Measurements from ENCODE around the gene MAT1A.
"Not testable (repeated sequence)": the region's sequence is repeated elsewhere in the genome, so short reads cannot be mapped to it uniquely, and the experiment has no call there.

The MAT1A gene

DNA sequence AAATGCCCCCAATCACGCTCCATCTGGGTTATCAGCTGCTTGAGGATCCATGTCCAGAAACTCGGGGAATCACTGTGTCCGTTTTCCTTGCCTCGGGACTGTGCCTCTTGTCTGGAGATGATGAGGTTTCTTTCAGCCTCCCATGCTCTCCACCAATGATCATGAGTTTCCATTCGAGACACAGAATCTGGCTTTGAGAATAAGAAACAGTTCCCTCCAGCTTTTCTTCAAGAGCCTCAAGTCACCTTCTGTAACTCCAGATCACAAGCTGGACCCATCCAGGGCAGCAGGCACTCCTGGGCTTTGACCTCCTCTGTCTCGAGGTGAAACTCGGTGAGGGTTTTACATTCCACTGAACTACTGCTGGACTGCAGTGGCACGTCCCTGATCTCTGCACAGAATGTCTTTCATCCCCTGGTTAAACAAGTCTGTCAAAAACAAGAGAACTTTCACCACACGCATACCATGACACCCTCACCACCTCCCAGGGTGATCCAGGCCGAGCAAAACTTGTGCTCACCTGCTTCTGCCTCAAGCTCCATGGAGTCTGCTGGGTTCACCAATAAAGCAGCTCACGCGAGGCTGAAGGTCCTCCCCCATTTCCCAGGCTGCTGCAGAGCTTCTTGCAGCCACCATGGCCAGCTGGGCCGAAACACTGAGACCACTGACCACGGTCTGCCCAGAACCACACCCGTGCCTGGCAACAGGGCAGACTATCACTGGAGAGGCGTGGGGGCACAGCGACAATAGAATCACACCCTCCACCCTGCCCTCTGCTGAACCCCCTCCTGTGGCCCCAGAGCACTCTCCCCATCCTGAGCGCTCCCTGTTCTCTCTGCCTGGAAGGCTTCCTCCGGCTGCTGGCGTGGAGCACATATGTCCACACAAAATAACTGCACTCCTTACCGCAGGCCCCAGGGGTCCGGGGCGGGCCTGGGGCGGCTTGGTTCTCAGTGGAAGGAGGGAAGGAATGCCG is 25.1 kb downstream of the MAT1A start:
- DNase-seq, result no peak

DNA sequence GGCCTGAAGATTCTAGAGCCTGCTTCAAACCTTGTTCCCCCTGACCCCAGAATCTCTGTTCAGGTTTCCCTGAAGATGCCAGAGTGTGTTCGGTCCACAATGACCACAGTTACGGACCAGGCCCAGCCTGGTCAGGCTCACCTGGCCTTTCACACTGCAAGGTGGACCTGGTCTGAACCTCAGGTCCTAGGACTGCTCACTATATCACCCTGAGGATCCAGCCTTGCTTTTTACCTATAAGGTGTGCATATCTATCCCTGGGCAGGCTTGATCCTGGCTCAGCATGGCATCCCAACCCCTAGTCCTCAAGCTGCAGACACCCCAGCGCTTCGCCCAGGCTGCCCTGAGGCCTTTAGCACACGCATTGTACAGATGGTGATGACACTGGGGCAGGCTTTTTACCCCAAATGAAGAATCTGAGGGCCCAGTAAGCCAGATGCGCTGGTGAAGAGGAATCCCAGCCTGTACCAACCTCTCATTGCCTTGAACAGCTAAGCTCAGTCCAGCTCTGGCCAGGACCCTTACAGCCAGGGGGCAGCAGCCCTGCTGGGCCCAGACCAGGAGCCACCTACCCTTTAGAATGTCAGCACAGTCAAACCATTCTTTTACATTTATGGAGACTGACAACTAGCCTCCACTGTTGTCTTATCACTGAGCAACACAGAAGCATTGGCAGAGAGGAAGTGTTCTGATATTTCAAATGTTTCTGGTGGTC is 28.0 kb downstream of the MAT1A start:
- no peak for DNase-seq

DNA sequence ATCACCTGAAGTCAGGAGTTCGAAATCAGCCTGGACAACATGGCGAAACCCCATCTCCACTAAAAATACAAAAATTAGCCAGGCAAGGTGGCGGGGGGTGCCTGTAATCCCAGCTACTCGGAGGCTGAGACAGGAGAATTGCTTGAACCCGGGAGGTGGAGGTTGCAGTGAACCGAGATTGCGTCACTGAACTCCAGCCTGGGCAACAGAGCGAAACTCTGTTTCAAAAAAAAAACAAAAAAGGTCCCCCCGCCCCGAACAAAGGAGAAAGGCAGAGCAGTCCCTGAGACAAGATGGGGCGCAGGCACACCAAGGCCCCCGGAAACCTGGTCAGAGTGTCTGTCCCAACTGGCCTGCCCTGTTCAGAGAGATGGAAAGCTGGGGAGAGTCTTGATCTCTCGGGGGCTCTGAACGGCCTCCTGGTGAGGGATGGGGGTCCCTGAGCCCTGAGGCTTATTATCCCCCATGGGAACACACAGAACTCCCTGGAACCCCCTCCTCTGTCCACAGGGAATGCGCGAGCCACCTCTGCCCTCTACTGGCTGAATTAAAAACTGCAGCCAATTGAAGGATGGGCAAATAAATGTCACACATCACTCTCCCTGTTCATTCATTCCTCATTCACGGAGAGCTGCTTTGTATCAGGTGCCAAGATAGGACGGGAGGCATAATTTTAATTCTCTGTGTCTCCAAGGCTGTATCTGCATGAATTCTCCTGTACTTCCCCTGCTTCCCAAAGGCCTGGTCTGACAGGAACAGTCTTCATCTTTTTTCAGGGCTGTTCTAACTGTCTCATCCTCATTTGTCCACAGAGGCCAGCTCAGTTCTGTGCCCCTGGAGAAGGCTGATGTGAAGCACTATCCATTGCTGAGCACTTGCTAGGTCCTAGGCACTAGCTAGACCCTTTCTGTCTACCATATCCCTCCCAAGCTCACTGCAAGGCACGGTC is 28.9 kb downstream of the MAT1A start:
- DNase-seq, result peak; percentile 16 to 68

DNA sequence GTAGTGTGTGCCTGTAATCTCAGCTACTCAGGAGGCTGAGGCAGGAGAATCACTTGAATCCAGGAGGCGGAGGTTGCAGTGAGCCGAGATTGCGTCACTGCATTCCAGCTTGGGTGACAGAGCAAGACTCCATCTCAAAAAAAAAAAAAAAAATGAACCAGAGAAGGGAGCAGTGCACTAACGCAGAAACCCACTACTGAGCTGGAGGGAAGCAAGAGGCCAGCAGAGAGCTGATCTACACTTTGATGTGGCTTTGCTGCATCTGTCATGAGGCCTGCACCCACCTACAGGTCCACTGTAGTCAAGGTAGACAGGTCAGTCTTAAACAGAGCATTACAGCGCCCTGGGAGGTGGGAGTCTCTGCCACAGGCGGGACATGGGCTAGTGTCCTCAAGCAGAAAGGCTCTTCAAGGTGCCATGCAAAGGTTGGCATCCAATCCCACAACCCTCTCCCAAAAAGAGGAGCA is 30.0 kb downstream of the MAT1A start:
- DNase-seq, result no peak

DNA sequence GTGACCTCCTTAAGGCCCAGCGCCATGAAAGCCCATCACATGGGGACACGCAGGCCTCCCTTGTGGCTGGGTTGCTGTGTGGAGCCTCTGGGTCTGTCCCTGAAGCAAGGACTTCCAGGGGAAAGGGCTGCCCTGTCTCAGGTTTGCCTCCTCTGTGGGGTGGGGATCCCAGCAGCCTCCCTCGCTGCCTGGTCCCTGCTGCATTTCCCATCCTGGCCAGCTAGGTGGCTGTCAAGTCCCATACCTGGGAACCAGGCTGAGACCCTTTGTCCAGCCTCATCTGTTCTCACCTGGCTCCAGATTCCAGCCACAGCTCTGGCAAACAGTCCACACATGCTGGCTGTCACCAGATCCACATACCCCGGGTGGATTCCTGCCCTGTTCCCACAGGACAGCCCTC is 32.7 kb downstream of the MAT1A start:
- peak; percentile 7 to 13 for DNase-seq

DNA sequence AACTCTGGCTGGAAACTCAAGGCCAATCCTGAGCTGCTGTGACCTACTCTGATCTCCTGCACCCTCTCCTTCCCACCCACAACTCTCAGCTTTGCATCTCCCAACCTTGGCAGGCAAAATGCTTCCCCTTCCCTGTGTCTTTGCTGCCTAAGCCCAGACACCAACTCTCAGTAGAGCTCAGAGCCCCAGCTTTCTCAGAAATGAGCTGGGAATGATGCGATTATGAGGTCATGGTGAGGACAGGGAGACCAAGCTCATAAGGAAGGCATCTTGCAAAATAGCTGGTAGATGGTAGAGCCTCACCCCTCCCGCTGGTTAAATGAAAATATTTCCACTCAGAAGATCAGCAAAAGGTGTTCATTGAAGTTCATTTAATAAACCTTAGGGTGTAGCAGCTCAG is 34.7 kb downstream of the MAT1A start:
- not testable (repeated sequence) for DNase-seq

DNA sequence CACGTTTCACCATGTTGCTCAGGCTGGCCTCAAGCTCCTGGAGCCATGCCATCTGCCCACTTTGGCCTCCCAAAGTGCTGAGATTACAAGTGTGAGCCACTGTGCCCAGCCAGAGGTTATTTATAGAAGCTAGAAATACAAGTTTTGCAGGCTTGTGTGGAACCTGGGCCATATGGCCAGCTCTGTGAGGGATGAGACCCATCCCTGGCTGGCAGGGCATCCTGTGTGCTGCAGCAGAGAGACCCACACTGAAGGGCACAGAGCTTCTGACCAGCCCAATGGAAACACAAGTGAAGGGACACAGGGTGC is 35.5 kb downstream of the MAT1A start:
- DNase-seq, result not testable (repeated sequence)

DNA sequence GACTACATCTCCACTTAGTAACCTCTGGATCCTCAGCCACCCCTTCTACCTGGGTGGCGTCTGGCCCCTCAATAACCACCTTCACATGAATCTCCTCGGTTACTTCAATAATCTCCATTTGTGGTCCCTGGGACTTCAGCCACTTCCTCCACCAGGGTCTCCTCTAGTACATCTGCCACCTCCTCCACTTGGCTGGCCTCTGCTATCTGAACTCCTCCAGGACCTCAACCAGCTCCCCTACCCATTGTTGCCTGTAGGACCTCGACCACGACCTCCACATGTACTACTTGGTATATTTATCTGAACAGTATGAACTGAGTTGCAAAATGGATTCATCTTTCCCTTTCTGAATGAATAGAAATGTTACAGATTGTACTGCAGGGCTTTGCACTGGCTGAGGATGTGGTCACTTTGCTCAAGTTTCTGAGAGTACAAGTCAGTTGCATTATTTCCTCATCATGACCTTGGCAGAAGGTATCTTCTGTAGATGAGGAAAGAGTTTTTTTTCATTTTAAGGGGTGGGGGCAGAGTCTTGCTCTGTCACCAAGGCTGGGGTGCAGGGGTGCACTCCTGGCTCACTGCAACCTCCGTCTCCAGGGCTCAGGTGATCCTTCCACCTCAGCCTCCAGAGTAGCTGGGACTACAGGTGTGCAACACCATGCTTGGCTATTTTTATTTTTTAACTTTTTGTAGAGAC is 36.0 kb downstream of the MAT1A start:
- DNase-seq, result peak; percentile 25 to 41

DNA sequence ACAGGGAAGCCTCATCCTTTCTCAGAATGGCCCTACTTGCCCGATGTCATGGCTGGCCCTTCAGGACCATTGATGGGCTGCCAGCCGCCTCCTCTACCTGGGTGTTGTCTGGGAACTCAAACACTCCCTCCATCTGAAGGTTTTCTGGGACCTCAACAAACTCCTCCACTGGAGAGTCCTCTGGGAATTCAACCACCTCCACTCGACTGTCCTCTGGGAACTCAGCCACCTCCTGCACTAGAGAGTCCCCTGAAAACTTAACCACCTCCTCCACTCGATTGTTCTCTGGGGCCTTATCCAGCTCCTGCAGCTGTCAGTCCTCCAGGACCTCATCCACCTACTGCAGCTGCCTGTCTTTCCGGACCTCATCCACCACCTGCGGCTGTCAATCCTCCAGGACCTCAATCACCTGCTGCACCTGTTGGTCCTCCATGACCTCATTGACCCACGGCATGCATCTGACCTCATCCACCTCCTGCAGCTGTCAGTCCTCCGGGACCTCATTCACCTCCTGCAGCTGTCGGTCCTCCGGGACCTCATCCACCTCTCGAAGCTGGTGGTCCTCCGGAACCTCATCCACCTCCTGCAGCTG is 37.1 kb downstream of the MAT1A start:
- no peak for DNase-seq

DNA sequence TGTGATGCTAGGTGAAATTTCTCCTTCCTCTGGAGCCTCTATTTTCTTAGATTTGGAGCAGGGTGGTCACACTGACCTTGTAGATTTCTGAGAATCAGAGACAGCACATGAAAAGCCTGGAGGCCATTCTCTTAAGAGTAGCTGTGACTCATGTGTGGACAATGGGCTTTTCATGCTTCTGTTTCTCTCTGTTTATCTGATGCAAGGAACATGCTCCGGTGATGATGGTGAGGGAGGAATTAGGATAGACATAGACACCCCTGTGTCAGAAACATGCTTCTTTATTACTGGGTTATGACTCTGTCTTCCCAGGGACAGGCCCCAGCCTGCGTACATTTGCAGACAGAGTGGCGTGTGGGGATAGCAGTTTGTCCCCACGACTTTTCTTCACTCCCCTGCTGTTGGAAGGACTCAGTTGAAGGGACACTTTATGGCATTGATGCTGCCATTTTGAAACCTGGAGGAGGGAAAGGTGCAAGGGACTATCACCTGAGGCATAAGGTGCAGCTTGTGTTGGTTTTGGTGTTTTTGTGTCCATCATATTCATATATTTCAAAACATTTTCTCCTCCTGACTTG is 37.7 kb downstream of the MAT1A start:
- DNase-seq, result not testable (repeated sequence)

DNA sequence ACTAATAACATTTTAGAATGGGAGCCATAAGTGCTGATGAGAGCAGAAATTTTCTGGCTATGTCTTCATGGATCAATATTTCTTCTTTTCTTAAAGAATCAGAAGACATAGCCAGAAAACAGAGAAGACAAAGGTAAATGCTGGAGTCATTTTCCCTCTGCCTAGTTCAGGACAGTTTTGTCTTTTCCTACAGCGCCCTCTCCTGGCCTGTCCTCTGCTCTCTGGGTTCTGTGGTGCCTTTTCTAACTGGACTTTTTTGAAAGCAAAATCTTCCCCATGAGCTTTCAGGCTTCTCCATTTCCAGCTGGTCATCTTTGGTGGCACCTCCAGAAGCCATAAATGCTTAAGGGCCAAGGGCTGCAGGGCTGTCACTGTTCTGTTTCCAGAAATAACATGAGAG is 39.1 kb downstream of the MAT1A start:
- DNase-seq, result not testable (repeated sequence)

DNA sequence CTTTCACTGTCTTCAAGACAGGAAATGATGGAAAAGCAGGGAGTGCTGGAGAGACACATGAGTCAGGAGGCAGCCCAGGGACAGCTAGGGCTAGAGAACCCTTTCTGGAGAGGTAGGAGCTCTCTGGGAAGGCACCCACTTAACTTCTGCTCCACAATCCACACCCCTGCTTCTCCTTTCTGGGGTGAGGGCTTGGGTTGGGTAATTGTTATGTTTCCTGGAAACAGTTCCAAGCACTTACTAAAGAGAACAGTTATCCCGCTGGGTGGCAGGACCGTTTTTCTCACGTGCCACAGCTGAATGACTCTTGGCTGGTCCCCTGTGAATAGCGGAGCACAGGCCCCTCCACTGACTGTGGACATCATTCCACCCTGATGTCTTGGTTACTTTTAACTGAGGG is 39.6 kb downstream of the MAT1A start:
- peak in 1 of 2 experiments; percentile 9 for DNase-seq

DNA sequence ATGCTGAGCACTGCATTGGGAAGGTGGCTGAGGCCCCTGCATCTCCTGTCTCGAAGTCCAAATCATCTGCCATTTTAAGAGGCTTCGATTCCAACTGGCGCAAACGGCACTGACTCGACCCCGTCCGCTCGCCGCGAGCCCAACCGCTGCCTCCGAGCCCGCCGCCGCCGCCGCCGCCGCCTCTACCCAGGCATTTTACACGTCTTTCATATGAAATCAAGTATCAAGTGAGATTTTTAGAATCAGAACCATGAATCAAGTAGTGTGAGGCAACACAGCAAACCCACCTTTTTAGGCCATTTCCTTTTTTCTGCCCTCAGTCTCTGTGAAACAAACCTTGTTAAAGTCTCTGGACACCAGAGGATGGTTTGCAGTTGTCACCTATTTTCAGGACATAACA is 41.8 kb downstream of the MAT1A start:
- DNase-seq, result not testable (repeated sequence)

DNA sequence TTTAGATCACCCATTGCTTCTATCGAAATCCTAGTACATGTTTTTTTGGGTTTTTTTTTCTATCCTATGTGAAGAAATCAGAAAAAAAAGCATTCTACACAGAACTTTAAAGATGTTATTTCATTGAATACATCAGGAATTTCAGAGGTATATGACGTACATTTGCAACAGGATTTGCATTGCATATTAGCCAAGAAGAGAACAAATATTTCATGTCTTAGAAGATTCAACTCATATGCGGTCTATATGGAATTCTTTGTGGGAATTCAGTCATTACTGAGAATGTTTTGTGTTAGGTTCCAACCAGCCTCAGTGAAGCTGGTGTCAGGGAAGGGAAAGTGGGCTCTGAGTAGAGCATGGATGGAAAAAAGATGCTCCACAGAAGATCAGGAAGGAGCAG is 45.1 kb downstream of the MAT1A start:
- DNase-seq, result not testable (repeated sequence)

DNA sequence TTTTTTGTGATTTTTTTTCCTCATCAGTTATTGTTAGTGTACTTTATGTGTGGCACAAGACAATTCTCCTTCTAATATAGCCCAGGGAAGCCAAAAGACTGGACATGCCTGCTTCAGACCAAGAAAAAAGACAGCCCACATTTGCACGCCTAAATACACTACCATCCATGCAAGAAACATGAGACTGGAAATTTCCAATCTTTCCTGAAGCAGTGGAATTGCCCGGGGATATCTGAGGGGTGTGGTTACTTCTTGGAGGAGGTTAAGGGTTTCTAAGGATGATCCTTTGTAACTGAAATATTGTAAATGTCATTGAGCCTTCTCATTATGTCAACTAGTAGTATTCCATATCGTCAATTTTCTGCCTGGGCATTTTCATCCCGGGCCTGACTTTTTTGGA is 47.1 kb downstream of the MAT1A start:
- not testable (repeated sequence) for DNase-seq

DNA sequence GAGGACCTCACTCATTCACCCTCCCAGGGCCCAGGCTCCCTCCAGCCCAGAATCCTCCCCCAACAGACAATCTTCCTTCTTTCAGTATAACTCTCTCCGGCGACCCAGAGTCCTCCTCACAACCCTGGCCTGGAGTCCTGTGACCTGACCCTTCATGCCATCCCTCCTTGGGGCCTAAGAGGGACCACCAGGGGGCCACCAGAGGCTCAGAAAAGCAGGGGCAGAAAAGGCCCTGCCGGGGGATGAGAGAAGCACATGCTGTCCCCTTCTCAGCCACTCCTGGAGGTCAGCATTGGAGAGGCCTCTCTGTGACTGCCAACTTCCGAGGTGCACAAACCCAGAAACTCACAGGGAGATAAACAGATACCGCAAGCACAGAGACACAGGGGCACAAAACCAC is 53.0 kb downstream of the MAT1A start:
- not testable (repeated sequence) for DNase-seq

DNA sequence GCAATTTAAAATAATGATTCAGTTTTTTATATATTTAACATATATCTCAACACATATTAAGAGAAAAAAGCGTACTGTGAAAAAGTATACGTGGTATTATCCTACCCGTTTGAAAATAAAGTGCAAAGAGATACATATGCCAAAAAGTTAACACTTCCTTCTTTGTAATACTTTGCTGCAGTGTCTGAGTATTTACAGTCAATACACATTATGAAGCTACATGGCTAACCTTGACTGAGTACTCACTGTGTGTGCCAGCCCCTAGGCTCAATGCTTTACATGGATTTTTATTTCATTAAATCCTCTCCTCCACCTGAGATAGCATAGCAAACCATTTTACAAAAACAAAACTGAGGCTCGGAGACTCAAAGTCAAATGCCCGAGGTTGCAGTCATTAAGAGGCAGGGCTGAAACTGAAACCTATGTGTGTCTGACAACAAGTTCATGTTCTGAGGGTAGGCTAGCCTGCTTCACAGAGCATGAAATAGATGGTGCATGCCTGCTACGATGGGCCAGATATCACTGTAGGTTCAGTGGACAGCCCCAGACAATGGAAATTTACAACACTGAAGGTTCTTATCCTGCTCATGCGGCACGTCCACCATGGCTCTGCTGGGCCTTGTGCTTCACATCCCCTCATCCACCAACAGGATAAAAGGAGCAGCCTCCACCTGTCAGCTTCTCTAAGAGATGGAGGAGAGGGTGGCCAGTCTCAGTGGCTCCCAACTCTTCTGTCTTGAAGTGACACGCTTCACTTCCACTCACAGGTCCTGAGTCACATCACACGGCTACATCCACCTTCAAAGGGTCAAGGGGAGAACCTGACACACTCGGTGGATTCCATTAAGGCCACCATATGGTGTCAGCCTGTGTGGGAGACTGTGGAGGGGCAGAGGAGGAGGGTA is 54.9 kb downstream of the MAT1A start:
- not testable (repeated sequence) for DNase-seq

DNA sequence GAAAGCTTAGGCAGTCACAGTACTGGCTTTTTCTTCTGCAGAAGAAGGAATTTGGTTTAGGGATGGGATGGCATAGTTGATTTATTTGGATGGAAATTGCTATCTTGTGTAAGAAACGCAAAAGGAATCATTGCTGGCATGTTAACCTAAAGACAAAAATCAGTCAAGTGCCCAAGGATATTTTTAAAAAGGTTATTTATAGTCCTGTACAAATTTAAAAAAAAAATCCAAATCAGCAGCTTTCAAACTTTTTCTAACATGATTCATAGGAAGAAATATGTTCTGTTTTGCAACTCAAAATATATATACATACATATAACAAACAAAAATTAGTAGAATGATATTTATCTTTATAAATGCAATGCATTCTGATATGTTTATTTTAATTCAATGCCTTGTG is 55.6 kb downstream of the MAT1A start:
- DNase-seq, result not testable (repeated sequence)

DNA sequence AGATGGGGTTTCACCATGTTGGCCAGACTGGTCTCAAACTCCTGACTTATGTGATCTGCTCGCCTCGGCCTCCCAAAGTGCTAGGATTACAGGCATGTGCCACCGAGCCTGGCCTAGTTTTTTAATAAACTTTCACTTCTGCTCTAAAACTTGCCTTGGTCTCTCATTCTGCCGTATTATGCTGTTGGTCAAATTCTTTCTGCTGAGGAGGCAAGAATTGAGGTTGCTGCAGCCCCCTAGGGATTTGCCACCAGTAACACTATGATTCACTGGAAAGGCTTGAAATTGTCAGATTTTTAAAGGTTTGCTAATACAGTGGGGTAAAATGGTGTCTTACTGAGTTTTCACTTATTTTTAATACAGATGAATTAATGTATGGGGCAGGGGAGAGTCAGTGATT is 62.7 kb downstream of the MAT1A start:
- DNase-seq, result not testable (repeated sequence)

DNA sequence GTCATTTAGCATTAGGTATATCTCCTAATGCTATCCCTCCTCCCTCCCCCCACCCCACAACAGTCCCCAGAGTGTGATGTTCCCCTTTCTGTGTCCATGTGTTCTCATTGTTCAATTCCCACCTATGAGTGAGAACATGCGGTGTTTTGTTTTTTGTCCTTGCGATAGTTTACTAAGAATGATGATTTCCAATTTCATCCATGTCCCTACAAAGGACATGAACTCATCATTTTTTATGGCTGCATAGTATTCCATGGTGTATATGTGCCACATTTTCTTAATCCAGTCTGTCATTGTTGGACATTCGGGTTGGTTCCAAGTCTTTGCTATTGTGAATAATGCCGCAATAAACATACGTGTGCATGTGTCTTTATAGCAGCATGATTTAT is 66.4 kb downstream of the MAT1A start:
- not testable (repeated sequence) for DNase-seq
